Kasumi-1 (cell line): ENCODE measurements around the gene FARSA.
"Not testable (repeated sequence)": the region's sequence is repeated elsewhere in the genome, so short reads cannot be mapped to it uniquely, and the experiment has no call there.

Experiments
- DNase-seq, 2 experiments: peaks; one replicate each; lab custom pipeline; 2025; lab: John Stamatoyannopoulos, UW

Gene FARSA

DNA sequence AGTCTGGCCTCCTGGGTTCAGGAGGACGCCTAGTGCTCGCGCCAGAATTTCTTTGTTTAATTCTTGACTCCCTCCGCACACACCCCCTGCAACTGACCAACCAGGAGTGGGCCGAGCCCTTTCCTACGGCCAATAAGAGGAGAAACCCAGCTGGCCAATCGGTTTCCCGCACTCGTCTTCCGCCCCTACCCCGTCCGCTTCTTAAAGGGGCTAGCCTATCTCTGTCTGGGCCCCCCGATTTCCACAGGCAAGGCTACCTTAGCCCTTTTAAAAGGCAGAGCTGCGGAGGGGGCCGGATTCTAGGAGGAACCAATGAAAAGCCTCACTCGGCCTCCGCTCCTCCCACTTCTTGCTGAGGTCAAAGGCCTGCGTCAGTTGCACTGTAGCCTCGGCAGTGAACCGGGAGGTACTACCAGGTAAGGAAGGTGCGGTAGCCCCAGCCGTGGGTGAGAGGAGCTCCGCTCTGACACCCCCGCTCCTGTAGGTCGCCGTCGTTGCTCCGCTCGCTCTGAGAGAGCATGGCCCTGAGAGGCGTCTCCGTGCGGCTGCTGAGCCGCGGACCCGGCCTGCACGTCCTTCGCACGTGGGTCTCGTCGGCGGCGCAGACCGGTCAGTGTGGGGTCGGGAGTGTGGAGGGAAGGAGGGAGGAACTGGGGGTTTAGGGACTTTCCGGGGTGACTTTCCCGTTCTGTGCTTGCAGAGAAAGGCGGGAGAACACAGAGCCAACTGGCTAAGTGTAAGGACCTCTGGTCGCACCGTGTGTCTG, 42.5 kb downstream of the FARSA start, which contains the start of gene GCDH:
GCDH (plus strand) TSS at position 374 of the 766 bp plus-strand sequence; CDS start at position 519, 145 bp downstream.
- DNase-seq = peak; percentile 100

DNA sequence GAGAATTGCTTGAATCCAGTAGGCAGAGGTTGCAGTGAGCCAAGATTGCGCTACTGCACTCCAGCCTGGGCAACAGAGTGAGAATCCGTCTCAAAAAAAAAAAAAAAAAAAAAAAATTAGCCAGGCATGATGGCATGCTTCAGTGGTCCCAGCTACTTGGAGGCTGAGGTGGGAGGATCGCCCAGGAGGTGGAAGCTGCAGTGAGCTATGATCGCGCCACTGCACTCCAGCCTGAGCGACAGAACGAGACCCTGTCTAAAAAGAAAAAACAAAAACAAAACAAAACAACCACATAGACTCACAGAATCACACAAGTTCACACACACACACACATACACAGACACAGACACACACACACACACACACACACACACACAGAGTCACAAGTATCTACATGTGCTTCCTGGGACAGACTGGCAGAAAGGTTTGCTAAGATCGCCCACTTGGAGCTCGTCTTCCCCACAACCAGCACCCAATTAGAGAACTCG, 43.2 kb downstream of the FARSA start:
- not testable (repeated sequence) for DNase-seq

DNA sequence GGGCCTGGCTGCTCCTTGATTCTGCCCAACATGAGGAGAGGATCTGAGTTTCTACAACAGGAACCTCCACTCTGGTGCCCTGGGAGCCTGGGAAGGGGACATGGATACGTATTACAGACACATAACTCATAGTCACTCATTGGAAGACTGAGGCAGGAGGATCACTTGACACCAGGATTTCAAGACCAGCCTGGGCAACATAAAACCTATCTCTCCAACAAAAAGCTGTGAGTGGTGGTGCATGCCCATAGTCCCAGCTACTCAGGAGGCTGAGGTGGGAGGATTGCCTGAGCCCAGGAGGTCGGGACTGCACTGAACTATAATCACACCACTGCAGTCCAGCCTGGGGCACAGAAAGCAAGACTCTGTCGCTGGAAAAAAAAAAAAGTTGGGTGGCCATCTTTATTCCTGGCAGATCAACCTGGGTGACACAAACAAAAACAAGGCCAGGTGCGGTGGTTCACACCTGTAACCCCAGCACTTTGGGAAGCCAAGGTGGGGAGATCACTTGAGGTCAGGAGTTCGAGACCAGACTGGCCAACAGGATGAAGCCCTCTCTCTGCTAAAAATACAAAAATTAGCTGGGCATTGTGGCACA, 45.4 kb downstream of the FARSA start:
- no peak for DNase-seq

DNA sequence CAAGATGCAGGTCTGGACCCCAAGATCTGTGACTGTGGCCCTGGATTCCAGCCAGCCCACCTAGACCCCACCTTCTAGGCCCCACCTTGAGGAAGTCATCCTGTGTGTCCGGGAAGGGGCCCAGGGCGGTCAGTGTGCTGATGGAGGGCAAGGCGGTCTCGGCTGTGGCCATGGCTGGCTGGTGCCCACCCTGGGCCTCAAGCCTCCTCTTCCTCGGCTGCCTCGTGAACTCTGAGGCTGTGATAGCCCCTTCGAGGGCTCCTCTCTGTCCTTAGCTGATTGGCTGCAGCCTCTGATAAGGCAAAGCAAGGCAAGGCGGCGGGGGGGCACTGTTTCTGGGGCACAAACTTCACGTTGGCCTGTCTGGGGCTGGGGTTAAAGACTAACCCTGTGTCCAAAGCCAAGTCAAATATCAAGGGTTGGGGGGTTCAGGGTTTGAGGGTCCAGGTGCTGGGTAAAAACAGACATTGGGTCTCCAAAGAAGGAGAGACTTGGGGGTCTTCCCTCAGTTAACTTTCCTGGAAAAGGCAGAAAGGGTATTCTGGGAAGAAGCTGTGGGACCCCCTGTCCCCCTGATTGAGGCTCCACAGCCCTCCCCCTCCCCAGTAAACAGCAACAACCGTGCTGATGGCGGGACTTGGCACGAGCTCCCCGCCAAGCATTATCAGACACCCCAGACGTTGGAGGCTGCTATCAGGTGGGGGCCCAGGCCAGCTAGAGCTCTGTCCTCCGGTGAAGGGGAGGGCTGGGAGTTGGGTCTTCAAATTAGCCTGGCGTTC, 46.4 kb downstream of the FARSA start, which contains the start of gene KLF1:
KLF1 (minus strand) TSS at position 233 of the 779 bp plus-strand sequence; CDS start at position 172, 61 bp downstream.
- DNase-seq = no peak

DNA sequence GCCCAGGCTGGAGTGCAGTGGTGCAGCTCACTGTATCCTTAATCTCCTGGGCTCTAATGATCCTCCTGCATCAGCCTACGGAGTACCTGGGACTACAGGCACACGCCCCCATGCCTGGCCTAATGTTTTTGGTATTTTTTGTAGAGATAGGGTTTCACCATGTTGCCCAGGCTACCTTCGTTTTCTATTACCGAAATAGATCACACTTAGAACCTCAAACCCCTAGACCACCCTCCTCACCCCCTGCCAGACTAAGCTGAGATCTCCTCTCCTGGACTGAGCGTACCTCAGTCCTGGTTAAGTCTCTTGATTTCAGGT, 46.9 kb downstream of the FARSA start:
- DNase-seq = no peak

DNA sequence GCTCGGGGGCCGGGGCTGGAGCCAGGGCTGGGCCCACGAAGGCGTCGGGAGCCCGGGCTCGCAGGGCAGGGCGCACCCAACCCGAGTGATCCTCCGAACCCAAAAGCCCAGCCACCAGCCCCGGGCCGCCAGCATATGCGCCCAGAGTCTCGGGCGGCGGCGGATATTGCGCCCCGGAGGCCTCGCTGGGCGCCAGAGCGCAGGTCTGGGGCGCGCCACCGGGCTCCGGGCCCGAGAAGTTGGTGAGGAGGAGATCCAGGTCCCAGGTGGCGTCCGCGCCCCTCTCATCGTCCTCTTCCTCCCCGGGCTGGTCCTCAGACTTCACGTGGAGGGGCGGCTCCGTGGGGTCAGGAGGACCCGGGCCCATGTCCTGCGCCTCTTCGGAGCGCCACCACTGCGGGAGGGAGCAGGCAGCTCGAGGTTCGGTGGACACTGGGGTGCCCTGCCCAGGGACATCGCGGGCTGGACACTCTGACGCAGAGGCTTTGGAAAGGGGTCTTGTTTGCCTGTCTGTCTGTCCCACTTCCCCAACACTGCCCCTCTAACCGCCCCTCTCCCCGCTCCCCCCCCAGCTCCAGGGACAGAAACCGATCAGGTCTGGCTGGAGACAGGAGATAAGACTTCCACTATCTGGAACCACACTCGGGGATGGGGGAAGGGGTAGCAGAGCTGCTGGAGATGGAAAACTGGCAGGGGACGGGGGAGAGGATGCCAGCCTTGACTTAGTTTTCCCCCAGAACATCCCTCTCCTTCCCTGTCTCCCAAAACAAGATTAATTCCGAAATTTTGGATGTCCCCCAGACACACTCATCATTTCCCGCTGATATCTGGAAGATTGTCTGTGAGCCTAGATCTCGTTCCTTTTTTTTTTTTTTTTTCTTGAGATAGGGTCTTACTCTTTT, 47.5 kb downstream of the FARSA start:
- DNase-seq = peak in 1 of 2 experiments; percentile 56

DNA sequence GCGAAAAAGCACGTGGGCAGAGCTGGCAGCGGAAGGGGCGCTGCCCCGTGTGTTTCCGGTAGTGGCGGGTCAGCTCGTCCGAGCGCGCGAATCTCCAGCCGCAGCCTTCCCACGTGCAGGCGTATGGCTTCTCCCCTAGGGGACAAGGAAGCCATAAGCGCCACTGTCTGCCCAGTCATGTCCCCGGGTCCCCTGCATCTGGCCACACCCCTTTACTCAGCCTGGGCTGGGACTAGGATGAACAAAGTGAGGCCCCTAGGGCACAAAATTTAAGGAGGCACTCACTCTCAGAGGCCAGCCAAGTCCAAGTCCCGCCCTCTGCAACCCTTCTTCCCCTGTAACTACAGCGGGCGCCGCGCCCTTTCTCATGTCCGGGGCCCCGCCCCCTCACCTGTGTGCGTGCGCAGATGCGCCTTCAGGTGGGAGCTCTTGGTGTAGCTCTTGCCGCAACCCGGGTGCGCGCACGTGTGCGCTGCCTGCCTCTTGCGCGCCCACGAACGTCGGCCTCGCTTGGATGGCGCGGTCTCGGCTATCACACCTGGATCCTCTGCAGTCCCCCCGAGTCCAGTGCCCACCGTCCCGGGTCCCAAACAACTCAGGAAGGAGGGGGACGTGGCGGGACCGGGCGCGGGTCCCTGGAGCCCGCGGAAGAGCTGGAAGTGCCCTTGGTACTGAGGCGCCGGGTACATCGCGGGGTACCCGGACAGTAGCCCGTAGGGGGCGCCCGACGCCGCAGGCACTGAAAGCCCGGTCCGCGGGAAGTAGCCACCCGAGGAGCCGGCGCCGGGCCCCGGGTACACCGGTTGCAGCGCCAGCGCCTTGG, 48.4 kb downstream of the FARSA start:
- DNase-seq = peak; percentile 71 to 73

DNA sequence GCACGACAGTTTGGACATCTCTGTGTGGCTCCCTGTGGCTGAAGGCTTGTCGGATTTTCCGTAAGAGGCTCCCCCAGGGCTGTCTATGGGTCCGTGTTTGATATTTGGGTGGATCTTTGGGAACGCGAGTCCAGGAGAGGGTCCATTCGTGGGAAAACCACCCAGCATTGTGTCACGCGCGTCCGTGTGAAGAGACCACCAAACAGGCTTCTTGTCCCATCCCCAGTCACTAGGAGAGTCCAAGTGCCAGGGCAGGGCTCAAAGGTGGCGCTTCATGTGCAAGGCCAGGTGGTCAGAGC, 48.9 kb downstream of the FARSA start:
- no peak for DNase-seq

DNA sequence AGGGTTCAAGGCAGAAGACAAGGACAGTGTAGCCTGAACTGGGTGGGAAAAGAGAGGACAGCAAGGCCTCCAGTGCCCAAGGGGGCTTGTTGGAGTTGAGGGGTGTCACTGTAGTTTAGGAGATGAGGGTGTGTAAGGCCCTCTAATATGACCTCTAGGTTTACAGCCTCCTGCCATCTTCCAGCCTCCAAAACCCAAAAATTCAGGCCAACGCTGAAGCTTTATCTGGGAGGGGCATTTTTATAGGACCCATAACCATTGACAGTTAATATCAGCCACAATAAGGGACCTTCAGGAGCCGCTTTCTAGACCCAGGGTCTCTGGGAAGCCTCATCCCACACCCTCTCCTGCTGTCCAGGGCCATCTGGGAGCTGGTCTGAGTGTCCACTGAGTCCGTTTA, 49.3 kb downstream of the FARSA start:
- no peak for DNase-seq

DNA sequence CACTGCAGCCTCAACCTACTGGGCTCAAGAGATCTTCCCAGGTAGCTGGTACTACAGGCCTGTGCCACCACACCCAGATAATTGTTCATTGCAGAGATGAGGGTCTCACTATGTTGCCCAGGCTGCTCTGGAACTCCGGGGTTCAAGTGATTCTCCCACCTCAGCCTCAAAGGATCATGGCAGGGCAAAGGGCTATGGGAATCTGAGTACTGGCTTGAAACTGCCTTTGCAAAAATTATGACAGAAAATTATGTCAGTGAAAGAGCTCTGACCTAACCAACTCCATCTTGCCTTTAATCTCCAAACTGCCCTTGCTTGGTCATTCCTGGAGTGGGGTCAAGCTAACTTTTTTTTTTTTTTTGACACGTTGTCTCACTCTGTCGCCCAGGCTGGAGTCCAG, 50.9 kb downstream of the FARSA start:
- no peak for DNase-seq

DNA sequence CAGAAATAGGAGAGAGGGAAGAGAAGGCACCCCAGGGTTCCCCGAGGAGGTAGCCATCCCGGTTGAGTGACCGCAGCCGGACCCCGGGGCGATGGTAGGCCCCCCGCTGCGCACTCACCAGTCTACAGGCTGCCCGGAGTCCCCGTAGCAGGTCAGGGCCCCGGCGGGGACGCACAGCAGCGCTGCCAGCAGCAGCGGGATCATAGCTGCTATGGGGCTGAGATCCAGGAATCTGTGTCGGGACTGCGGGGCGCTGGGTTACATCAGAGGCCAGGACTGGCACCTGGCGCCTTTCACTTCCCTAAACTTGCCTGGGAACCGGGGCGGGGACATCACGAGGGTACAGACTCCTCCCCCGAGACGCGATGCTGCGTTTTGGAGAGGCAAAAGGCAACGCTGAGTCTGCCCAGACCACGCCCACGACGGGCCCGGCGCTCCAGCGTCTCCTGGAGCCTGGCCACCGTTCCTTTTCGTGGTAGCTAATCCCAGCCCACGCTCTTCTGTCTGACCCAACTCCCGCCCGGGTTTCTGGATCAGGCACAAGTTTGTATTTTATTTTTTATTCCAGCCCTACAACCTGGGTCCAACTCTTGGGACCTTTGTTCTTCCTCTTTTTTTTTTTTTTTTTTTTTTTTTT, 52.2 kb downstream of the FARSA start, which contains the start of gene DNASE2:
DNASE2 (minus strand) TSS at position 278 of the 637 bp plus-strand sequence; CDS start at position 204, 74 bp downstream.
- peak; percentile 95 to 96 for DNase-seq

DNA sequence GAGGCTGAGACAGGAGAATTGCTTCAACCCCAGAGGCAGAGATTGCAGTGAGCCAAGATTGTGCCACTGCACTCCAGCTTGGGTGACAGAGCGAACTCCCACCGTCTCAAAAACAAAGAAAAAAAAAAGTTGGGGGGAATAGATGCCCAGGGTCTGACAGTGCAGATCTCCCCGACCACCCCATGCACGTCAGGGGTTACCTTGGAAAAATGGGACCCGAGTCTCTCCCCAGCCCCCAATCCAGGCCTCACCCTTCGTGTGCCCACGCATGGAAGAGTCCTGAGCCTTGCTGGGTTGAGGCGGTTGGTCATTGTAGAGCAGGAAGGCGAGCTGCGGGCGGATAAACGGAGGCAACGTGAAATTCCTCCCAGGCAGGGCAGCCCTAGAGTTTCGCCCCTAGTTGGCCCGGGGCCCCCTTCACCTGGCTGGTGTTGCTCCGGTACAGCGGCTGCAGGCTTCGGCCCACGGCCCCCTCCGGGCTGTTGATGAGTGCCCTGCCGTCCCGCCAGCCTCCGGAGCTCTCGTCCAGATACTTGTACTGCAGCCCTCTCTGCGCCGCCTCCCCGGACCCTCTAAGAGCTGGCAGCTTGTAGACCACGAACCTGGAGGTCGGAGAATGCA, 52.9 kb downstream of the FARSA start:
- peak; percentile 15 to 16 for DNase-seq

DNA sequence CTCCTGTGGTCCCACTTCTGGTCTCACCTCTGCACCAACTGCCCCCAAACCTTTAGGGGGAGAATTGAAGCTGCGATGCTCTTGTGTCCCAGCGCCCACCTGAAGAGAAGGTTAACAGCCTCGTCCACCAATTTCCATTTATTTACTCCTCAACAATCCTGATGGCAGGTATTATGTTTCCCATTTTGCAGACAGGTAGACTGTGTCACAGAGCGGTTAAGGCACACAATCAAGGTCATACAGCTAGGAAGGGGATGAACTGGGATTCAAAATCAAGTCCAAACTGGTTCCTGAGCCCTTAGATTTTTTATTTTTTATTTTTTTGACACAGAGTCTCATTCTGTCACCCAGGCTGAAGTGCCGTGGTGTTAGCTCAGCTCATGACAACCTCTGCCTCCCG, 58.4 kb downstream of the FARSA start:
- no peak for DNase-seq

DNA sequence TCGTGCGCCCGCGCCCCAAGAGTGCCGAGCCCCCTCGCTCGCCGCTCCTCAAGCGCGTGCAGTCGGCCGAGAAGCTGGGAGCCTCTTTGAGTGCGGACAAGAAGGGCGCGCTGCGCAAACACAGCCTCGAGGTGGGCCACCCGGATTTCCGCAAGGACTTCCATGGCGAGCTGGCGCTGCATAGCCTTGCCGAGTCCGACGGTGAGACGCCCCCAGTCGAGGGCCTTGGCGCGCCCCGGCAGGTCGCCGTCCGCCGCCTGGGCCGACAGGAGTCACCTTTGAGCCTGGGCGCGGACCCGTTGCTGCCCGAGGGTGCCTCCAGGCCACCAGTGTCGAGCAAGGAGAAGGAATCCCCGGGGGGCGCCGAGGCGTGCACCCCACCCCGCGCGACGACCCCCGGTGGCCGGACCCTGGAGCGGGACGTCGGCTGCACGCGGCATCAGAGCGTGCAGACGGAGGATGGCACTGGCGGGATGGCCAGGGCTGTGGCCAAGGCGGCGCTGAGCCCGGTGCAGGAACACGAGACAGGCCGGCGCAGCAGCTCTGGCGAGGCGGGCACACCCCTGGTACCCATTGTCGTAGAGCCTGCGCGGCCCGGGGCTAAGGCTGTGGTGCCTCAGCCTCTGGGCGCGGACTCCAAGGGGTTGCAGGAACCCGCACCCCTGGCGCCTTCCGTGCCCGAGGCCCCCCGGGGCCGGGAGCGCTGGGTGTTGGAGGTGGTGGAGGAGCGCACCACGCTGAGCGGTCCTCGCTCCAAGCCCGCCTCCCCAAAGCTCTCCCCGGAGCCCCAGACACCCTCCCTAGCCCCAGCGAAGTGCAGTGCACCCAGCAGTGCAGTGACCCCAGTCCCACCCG, 59.4 kb downstream of the FARSA start:
- no peak for DNase-seq

DNA sequence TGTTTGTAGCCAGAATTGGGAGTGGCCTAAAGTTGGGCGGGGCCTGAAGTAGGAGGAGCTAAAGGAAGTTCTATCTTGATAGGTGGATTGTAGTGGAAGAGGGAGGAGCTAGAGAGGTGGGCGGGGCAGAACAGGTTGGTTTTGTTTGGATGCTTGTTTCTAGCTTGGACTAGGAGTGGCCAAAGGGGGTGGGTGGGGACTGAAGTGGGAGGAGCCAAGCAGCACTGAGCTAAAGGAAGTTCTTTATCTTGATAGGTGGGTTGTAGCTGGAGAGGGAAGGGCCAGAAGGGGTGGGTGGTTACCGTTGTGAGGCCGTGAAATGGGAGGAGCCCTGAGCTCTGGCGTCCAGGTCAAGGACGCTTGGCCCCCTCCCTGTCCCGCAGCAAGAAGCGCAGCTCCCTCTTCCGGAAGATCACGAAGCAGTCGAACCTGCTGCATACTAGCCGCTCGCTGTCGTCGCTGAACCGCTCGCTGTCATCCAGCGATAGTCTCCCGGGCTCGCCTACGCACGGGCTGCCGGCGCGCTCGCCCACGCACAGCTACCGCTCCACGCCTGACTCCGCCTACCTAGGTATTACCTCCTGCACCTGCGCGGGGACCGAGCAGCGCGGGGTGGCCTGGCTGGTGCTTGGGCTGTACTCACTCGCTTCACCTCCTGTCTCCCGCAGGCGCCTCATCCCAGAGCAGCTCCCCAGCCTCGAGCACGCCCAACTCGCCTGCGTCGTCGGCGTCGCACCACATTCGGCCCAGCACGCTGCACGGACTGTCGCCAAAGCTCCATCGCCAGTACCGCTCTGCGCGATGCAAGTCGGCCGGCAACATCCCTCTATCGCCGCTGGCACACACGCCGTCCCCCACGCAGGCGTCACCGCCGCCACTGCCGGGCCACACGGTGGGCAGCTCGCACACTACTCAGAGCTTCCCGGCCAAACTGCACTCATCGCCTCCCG, 60.3 kb downstream of the FARSA start:
- DNase-seq = no peak
